Measurements from ENCODE around the gene CASZ1.

The CASZ1 gene

DNA sequence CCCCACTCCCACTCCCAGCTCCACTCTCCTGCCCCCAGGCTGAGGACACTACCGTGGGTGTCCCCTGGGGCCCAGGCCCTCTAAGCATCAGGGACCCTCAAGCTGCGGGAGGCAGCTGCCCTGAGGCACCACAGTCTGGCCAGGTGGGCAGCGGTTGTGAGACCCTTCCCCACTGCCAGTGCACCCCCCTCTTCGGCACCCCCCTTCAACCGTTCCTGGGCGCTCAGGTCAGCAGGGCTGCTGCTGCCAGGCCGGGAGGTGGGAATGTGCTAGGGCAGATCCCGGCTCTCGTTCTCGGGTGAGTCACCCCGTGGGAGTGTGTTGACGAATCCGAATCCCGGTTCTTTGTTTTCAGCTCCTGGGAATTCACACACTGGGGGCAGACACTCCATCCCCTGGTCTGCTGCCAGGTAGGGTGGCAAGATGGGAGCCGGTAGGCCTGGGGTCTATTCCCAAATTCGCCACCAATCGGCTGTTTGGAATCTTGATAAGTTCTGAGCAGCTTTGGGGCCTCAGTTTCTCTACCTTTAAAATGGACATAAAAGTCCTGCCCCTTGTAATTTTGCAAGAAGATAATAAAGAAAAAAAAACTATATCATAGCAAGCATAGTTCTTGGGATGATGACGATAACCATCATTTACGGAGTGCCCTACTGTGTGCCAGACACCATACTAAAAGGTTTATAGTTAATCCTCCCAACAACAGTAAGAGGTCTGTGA lies 28.5 kb upstream of the CASZ1 start:
- DNase-seq: no peak

DNA sequence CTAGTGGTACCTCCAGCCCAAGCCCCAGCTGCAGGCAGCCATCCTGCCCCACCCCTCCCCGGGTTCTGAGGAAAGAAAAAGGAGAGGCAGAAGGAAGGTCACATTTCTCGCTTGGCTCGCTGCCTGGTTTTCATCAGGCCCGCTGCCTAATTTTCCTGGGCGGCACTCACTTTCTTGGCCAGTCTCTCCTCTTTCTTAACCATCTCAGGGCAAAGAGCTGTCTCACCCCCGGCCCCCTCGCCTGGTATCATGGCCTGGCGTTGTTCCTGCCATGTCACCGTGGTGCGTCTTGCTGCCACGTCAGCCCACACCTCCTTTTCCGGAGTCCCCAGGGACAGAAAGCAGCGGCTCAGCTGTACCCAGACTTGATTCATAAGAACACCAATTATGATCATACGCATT lies 26.6 kb upstream of the CASZ1 start:
- peak; percentile 40 to 79 for DNase-seq

DNA sequence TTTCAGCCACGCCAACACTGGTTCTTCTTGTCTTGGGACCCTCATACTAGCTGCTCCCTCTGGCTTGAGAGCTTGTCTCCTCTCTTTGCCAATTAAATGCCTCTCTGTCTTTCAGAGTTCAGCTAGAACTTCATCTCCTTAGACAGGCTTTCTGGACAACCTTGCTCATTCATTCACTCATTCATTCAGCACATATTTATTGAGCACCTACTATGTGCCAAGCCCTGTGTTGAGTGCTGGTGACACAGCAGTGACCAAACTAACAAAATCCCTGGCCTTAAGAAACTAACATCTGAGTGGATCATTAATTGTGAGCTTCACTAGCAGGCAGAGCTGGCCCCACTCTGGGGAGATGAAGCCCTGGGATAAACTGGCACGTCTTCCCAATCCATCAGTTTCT lies 24.9 kb upstream of the CASZ1 start:
- DNase-seq: no peak

DNA sequence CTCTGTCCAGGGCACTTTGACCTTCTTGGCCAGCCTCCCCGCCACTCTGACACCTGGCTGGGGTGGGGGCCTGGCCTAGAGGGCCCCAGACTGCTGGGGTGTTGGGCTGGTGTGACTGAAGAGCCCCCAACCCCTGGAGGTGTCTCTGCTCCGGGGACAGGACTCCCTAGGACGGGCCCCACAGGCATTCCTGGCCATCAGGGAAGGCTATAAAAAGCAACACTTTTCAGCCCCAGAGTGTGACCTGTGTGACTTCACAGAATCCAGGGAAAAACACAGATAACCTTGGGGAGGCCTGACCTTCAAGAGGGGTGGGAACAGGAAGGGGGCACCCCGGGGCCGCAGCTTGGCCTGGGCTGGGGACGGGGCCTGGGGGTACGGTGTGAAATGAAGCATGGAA lies 24.0 kb upstream of the CASZ1 start:
- DNase-seq: no peak

DNA sequence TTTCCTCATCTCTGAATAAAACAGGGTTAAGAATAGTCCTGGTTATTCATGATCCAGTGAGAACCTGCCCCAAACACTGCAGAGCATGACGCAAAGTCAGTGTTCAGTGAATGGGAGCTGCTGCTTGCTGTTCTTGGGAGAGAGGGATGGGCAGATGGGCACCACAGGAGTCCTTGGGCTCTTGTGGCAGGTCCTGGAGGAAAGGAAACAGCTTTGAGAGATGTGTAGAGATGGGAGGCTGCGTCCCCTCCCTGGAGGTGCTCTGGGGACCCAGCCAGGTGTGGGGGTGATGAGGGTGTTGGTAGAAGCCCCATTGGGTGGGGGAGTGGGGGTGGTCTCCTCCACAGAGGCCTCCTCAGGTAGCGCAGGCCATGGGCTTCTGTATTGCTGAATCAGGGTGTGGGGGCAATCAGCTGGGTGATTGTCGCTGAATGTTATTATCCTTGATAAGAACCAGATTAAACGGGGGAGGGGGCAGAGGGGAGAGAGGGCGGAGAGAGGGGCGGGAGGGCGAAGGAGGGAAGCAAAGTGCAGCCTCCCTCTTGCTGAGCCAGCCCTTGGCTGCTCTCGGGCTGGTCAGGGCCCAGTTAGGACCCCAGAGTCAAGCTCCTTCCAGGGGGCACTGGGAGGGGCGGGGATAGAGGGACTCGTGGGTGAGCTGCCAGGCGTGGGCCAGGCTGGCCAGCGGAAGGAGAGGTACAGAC lies 22.9 kb upstream of the CASZ1 start:
- DNase-seq: peak in 1 of 2 experiments; percentile 19

DNA sequence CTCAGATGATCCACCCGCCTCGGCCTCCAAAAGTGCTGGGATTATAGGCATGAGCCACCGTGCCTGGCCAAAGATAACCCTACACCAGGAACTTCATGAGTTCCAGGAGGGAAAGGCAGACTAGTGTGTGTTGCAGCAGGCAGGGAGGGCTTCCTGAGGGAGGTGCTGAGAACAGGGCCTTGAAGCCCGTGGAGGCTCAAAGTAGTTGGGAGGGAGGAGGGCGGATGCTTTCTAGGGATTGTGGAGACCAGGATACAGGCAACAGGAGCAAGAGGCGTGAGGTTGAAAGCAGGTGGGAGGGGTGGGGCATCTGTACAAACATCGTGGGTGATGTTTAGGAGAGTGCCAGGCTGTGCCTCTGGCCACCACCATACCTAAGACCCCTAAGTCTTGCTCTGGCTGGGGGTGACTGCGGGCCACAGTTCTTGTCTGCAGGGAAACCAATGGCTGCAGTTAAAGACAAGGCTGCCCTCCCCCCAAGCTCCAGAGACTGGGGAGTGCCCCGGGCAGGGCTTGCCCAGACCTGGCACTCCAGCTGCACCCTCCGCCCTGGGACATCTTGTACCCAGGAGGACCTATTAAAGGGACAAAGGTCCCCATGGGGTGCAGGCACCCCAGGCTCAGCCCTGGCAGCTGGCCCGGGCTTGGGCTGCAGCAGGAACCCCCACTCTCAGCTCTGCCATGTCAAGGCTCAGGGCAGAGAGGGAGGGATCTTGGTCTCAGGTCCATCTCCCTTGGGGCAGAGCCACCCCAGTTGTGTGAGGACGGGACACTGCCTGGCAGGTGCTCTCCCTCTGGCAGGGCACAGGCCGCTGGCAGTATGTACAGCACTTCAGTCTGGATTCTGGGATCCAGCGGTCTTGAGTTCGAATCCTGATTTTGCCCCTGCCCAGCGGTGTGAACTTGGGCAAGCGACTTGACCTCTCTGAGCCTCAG lies 22.1 kb upstream of the CASZ1 start:
- no peak for DNase-seq

DNA sequence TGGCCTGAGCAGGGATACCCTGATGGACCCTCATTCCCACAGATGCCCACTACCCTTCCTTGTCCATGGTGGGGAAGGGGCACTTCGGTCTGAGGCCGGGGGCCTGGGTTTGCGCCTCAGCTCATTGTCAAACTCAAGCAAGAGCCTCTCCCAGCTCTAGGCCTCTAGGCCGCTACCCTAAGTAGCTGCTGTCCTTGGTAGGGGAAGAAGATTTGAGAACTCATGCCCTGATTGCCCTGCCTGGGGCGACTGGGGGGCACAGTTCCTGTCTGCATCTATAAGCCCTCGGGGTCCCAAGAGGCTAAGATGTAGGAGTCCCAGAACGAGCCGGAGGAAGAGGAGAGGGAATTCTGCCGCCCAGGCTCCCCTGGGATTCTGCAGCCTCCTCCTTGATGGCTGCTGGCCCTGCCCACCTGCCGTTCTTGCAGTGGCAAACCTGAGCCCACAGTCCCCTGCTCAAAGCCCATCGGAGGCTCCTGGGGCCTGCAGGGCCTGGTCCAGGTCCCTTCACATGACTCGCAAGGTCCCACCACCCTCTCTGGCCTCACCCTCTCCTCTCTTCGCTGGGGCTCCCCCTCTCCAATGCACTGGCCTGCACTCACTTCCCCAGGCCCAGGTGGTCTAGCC lies 20.4 kb upstream of the CASZ1 start:
- DNase-seq: no peak

DNA sequence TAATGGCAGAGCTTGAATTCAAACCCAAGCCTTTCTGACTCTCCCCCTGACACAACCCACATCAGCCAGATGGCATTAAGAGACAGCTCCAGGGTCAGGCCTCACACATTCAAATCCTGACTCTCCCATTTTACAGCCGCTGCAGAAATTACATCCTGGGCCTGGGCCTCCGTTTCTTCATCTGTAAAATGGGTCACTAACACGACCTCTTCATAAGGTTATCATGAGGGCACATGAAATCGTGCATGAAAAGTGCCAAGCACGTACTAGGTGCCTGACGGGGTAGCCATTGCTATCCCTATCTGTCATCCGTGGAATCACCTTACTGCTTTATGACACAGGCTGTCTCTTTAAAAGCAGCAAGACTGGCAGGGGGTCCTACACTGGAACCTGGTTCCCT lies 19.8 kb upstream of the CASZ1 start:
- DNase-seq: no peak

DNA sequence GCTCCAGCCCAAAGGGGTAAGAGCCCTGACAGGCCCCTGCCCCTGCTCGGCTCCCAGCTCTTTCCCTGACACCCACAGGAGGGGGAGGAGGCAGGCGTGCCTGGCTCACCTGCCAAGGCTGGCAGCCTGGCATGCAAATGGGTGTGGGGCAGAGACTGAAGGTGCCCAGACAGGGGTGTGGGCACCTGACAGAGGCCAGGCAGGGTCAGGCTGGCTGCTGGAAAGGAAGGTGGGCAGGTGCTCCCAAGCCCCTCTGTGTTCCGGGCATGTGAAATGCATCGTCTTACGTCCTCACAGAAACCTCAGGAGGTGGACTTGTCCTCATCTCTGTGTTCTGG lies 19.4 kb upstream of the CASZ1 start:
- no peak for DNase-seq

DNA sequence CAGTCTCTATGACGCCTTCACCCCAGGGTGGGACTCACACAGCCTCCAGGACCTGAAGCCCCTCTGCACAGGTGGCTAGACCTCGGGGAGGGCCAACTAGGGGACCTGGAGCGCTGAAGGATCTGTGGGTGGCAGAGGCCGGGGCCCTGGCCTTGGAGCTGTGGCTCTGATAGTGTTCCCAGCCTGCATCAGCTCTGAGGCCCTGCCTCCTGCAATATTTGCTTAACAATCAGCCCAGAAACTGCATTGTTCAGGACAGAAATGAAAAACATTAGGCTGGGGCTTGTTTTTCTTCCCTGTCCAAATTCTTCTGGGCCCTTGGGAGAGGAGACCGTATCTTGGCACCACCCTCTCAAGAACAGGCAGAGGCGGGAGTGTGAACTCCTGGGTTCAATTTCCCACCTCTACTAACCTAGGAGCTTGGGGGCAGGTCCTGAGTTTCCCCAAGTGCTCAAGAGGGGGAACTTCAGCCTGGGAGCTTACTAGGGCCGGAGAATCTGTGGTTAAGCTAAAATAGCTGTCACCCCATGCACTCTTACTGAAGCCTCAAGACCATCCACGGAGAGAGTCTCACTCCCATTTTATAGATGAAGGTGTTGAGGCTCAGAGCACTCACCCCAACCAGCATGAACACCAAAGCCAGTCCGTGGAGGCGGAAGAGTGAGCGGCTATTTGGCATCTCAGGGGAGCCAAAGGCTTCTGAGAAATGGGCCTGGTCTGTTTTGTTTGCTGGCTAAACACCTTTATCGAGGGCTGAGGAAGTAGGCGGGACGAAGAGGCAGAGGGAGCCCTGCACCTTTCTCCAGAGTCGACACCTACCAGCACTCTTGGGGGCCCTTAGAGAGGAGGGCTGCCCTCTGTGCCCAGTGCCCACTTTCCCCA lies 18.8 kb upstream of the CASZ1 start:
- no peak for DNase-seq

DNA sequence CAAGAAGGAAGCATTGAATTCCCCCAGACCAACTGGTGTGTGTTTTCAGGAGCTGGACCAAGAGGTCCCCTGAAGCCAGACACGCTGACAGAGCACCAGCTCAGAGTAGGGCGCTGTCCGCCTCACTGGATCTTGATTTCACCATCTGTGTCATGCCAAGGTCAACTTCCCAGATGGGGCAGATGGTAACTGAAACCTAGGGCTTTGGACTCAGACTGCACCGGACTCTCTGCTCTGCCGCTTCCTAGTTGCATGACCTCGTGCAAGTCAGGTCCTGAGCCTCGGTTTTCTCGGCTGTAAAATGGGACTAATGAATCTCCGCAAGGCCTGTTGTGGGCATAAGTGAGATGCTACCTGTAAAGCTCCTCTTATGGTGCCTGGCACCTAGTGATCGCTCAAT lies 17.9 kb upstream of the CASZ1 start:
- no peak for DNase-seq

DNA sequence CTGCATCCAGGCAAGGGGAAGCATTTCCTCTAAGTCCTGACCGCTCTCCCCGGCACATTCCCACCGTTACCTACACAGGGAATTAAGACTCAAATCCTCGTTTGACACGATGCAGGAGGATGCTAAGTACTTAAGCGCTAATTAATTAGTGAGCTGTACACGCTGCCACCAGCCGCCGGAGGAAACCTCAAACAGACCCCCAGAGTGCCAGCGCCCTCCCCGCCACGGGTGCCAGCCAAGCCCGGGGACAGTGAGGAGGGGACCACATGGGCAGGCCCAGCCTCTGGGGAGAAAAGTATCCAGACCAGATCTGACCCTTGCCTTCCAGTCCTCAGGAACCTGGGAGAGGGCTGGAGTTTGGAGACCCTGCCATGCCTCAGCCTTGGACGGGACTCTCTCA lies 17.4 kb upstream of the CASZ1 start:
- no peak for DNase-seq

DNA sequence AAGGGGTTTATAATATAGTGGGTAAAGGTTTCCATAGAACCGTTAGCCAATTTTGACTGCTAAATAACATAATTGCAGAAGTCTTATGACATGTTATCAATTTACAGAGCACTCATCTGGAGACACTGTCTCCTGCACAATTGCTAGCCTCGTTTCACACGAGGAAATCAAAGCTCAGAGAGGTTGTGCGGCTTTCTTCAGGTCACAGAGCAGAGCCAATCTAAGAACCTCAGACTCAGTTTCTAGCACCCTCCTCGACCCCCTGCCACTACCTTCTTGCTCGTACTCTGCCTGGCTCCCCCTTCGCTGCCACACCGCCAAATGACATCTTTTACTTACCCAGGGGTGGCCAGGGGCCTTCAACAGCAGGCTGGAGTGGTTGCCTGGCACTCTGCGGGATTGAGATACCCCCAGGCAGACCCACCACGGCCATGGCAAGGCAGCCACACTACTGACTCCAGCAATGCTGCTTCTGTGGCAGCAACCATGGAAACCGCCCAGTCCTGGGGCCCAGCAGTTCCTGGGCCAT lies 16.0 kb upstream of the CASZ1 start:
- DNase-seq: no peak

DNA sequence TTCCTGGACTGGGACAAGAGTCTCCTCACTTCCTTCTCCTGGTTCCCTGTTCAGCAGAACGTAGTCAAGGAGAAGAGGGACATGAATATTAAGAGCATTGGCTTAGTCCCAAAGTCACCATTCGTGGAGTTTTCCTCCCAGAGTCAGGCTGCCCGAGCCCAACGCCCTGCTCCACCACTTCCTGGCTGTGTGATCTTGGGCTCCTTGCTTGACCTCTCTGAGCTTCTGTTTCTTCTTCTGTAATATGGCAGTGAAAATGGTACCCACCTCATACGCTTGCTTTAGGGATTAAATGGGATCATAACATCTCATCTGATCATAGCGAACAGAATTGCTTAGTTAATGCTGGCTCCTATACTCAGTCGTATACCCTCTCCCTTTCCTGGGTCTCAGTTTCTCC lies 12.0 kb upstream of the CASZ1 start:
- no peak for DNase-seq

DNA sequence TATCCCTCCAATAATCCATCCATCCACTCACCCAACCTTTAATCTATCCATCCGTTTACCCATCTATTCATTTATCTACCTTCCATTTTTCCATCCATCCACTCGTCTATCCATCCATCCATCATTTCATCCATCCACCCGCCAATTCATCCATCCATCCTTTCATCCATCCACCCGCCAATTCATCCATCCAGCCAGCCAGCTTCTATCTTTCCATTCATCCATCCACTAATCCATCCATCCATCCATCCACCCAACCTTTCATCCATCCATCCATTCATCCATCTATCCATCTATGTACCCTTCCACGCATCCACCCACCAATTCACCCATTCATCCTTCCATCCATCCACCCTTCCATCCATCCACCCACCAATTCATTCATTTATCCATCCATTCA lies 10.5 kb upstream of the CASZ1 start:
- DNase-seq: no peak

DNA sequence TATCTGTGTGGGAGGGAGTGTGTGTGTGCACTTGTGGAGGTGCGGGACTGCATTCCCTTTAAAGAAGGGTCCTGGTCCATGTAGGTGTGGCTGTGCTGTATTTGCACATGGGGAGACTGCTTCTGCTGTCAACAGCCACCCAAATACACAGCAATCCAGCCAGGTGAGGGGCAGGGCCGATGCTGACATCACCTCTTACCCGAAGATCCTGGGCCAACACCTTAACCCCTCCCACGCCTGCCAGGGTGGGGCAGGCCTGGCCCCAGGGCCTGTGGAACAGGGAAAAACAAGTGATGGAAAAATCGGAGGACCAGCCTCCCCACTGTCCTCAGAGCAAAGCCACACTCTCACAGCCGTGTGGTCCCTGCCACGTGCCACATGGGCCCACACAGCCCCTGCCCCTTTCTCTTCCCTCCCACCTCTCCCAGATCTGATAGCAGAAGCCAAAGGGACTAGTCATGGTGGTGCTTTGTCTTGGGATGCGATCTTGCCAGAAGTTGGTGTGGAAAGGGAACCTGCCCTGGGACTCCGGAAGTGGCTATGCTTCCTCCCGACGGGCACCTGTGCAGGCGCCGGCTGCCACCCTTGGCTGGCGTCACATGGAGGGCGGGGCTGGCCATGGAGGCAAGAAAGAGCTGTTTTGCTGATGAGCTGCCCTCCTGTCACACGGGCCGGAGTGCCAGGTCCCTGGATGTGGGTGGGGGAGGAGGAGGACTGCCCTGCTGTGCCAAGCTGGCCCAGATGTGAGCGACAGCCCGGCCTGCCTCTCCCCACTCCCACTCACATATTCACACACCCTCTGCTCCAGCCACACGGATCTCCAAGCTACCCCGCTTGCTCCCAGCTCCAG lies 7.8 kb upstream of the CASZ1 start:
- DNase-seq: no peak

DNA sequence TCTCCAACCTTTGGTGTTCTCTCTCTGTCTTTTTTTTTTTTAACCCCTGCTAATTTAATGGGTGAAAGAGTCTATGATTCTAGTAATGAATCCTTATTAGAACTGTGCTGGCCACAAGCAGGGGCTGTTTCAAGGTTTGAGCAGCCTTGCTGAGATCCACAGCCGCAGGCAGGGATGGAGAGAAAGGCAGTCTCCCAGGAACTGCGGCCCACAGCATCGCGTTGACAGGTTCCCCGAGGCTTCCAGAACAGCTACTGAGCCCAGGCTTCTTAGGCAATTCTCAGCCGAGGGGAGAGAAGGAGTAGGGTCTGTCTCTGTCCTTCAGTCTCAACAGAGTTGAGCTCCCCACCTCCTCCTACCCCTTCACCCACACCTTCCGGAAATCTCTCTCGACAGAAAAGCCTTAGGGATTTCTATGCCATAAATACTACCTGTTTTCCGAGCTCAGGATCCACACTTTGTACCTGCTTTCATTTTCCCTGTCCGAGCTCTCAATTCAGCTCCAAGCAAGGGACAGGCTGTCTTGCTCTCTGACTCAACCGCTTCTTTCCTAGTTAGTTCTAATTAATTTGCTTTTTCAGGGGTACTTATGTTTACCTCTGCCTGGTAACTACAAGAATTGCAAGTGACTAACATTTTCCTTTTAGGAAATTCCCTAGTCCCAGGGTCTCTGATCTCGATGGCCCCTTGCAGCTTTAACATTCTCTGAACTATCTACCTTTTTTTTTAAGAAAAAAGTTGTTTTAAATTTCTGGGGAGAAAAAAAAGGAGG lies 6.7 kb upstream of the CASZ1 start:
- no peak for DNase-seq

DNA sequence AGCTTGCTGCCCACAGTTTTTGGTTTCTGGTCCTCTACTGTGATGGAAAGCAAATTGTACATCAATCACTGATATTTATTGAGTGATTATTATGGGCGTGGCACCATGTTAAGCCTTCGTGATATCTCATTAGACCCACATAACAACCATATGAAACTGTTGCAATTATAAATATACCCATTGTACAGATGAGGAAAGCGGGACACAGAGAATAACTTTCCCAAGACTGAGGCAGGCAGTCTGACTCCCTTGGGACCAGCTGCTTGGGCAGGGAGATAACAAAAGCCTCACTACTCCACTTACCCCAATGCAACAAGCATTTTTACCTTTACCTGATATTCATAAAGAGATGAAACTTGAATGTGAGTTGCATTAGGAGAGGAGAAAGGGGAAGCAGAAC lies 4.3 kb upstream of the CASZ1 start:
- no peak for DNase-seq

DNA sequence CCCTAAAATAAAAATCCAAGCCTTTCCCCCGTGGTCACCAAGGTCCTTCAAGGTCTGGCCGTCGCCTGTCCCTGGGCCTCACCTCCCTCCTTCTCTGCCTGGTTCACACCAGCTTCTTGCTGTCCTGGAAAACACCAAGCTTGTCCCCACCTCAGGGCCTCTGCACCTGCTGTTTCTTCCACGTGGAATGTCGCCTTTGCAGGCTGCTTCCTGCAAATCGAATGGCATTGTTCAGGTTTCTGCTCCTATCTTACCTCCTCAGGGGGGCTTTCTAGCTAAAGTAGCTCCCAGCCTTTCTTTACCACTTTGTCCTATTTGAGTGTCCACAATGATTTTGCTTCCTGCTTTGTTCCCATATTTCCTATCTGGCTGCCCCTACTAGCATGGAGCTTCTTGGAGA lies 3.3 kb upstream of the CASZ1 start:
- no peak for DNase-seq
